Sigmoid colon (tissue), 7 donors: Measurements from ENCODE around the gene IL27RA. TPM values are rescaled to one million over a fixed set of nuclear protein-coding genes. Genes with fewer than 3 reads are reported as not detected.

ENCODE experiments used
- DNase-seq: peaks from one replicate; pipeline ENCODE4 v3.0.0-alpha.2; 2019
- H3K27ac ChIP-seq, 4 donors: fragments of 200-600 bp; sonication (generic); one replicate each; pipeline ENCODE4 v1.5.1; 2016 to 2019; ENCODE audit warnings: mild to moderate bottlenecking in 1 of 4
- H3K27me3 ChIP-seq, 3 donors: fragments of 200-600 bp; sonication (generic); one replicate each; pipeline ENCODE4 v1.5.1; 2019; ENCODE audit warnings: mild to moderate bottlenecking in 1 of 3
- H3K36me3 ChIP-seq, 4 donors: fragments of 200-600 bp; sonication (generic); one replicate each; pipeline ENCODE4 v1.5.1; 2016 to 2019
- H3K4me1 ChIP-seq, 4 donors: fragments of 200-600 bp; sonication (generic); one replicate each; pipeline ENCODE4 v1.5.1; 2017 to 2019
- H3K4me3 ChIP-seq, 4 donors: fragments of 200-600 bp; sonication (generic); one replicate each; pipeline ENCODE4 v1.5.1; 2017 to 2019; ENCODE audit warnings: mild to moderate bottlenecking in 2 of 4, moderate library complexity in 1 of 4
- H3K9me3 ChIP-seq, 4 donors: fragments of 200-600 bp in 3 of 4; sonication (generic) in 3 of 4; one replicate each; pipeline versions ENCODE4 v1.5.1 to v1.6.1; 2013 to 2019
- CTCF ChIP-seq, 4 experiments: fragments of 450-650 bp in 3 of 4; fragments of 200-600 bp in 1 of 4; IDR thresholded peaks; one replicate each; pipeline ENCODE4 v1.5.1; 2016 to 2019; ENCODE audit warnings: antibody characterized with exemption in 4 of 4, mild to moderate bottlenecking in 3 of 4, moderate library complexity in 2 of 4
- EP300 ChIP-seq, 4 donors: sonication (generic); formaldehyde crosslinking; IDR thresholded peaks; one replicate each; pipeline ENCODE4 v1.6.1; 2017; ENCODE audit warnings: antibody characterized with exemption in 4 of 4
- POLR2A ChIP-seq, 2 donors: fragments of 450-650 bp; IDR thresholded peaks; one replicate each; pipeline ENCODE4 v1.6.1; 2016; ENCODE audit warnings: antibody characterized with exemption in 2 of 2, mild to moderate bottlenecking in 2 of 2, moderate library complexity in 2 of 2
- POLR2AphosphoS5 ChIP-seq, 4 donors: sonication (generic); formaldehyde crosslinking; IDR thresholded peaks; one replicate each; pipeline ENCODE4 v1.6.1; 2017; ENCODE audit warnings: antibody characterized with exemption in 4 of 4
- WGBS, 2 donors: extraction: QIAGEN DNeasy Blood & Tissue Kit; methylation state at CpG; one replicate each; pipeline ENCODE4 v1.1.7; 2013; 5-methylcytosine and 5-hydroxymethylcytosine counted together
- intact Hi-C: fragments of 100-400 bp; cut with DNase I; formaldehyde crosslinking; loops from one replicate; pipeline ENCODE4 v1.15.1; 2023
- polyA plus RNA-seq, 3 donors: library from polyadenylated mRNA; stranded (reverse); fragments of 200-250 nt; gene quantifications; one replicate each; pipeline ENCODE4 v1.2.3, GENCODE V29; 2013
- total RNA-seq, 4 donors: library from RNA; depleted of rRNA; stranded (reverse); fragments of >200 nt; gene quantifications; one replicate each; pipeline ENCODE4 v1.1.0, GENCODE V29; 2016
- donor health status: healthy with polysubstance abuse.
- donor health status: Bipolar disorder and iron deficiency.
- donor health status: healthy.

Gene IL27RA
- total and polyA plus RNA-seq, 7 donors = 0.60 to 10.3 (median 1.5) TPM

- Histone ChIP-seq H3K27me3 (peaks cover 0 to 3% (median under 1%) of the 10 kb centered on the region in 3 donors), H3K4me3 (no peak overlapping the region), H3K9me3 (no peaks in the 10 kb centered on the region), H3K27ac (no peak overlapping the region), H3K36me3 (no peaks in the 10 kb centered on the region), H3K4me1 (peaks cover 0 to 1% (median under 1%) of the 10 kb centered on the region in 4 donors)
- WGBS, 2 donors = 86 to 91% methylated on average over 9 of the region's 9 CpGs
- intact Hi-C loops = no loop called here
- TF ChIP-seq POLR2A (IDR thresholded peaks at IDR 0.05) = no peak
- TF ChIP-seq EP300 (IDR thresholded peaks at IDR 0.05) = no peak
- no peak for TF ChIP-seq POLR2AphosphoS5 (IDR thresholded peaks at IDR 0.05)
- no peak for TF ChIP-seq CTCF (IDR thresholded peaks at IDR 0.05)
- DNase-seq = no peak
Observed at GRCh38 chr19:14051980-14052379, 20.4 kb downstream of the IL27RA start.

- no peak for TF ChIP-seq EP300 (IDR thresholded peaks at IDR 0.05)
- no peak for TF ChIP-seq POLR2AphosphoS5 (IDR thresholded peaks at IDR 0.05)
- TF ChIP-seq POLR2A (IDR thresholded peaks at IDR 0.05) = no peak
- no peak for TF ChIP-seq CTCF (IDR thresholded peaks at IDR 0.05)
- Histone ChIP-seq H3K27ac (no peak overlapping the region), H3K4me1 (peaks cover 0 to 6% (median 3%) of the 10 kb centered on the region in 4 donors), H3K4me3 (no peak overlapping the region), H3K27me3 (peaks cover 3 to 8% (median 5%) of the 10 kb centered on the region in 3 donors), H3K9me3 (no peaks in the 10 kb centered on the region), H3K36me3 (no peaks in the 10 kb centered on the region)
- intact Hi-C loops = no loop called here
- no peak for DNase-seq
- 90 to 92% methylated on average over 6 of the region's 6 CpGs for WGBS, 2 donors
Observed at GRCh38 chr19:14052470-14052869, 20.9 kb downstream of the IL27RA start.

- H3K4me3 ChIP-seq = no peak overlapping the region
- H3K4me1 ChIP-seq = peaks cover 0 to 12% (median 8%) of the 10 kb centered on the region in 4 donors
- intact Hi-C loops = no loop called here
- 94 to 97% methylated on average over 3 of the region's 3 CpGs for WGBS, 2 donors
- no peaks in the 10 kb centered on the region for H3K9me3 ChIP-seq
- TF ChIP-seq EP300 (IDR thresholded peaks at IDR 0.05) (no peak), CTCF (IDR thresholded peaks at IDR 0.05) (no peak), POLR2A (IDR thresholded peaks at IDR 0.05) (no peak), POLR2AphosphoS5 (IDR thresholded peaks at IDR 0.05) (no peak)
- peaks cover 9 to 14% (median 11%) of the 10 kb centered on the region in 3 donors for H3K27me3 ChIP-seq
- no peaks in the 10 kb centered on the region for H3K36me3 ChIP-seq
- no peak for DNase-seq
- no peak overlapping the region for H3K27ac ChIP-seq
Observed at GRCh38 chr19:14053032-14053431, 21.5 kb downstream of the IL27RA start.

- Histone ChIP-seq H3K27ac (no peak overlapping the region), H3K4me3 (no peak overlapping the region), H3K4me1 (peaks cover 0 to 13% (median 9%) of the 10 kb centered on the region in 4 donors), H3K9me3 (no peaks in the 10 kb centered on the region), H3K27me3 (peaks cover 9 to 18% (median 15%) of the 10 kb centered on the region in 3 donors), H3K36me3 (no peaks in the 10 kb centered on the region)
- intact Hi-C loops = no loop called here
- no peak for DNase-seq
- WGBS, 2 donors = 94% methylated on average over 11 of the region's 11 CpGs
- TF ChIP-seq EP300 (IDR thresholded peaks at IDR 0.05) = no peak
- TF ChIP-seq CTCF (IDR thresholded peaks at IDR 0.05) = no peak
- no peak for TF ChIP-seq POLR2AphosphoS5 (IDR thresholded peaks at IDR 0.05)
- TF ChIP-seq POLR2A (IDR thresholded peaks at IDR 0.05) = no peak
Observed at GRCh38 chr19:14053500-14053899, 21.9 kb downstream of the IL27RA start.

- no peak for DNase-seq
- Histone ChIP-seq H3K9me3 (no peaks in the 10 kb centered on the region), H3K27me3 (peaks cover 9 to 24% (median 21%) of the 10 kb centered on the region in 3 donors), H3K27ac (no peak overlapping the region), H3K4me3 (no peak overlapping the region), H3K36me3 (no peaks in the 10 kb centered on the region), H3K4me1 (peaks cover 0 to 16% (median 9%) of the 10 kb centered on the region in 4 donors)
- no peak for TF ChIP-seq EP300 (IDR thresholded peaks at IDR 0.05)
- no peak for TF ChIP-seq CTCF (IDR thresholded peaks at IDR 0.05)
- no peak for TF ChIP-seq POLR2AphosphoS5 (IDR thresholded peaks at IDR 0.05)
- no peak for TF ChIP-seq POLR2A (IDR thresholded peaks at IDR 0.05)
- WGBS, 2 donors = 81 to 97% methylated on average over 6 of the region's 6 CpGs
- intact Hi-C loops = no loop called here
Observed at GRCh38 chr19:14054099-14054498, 22.5 kb downstream of the IL27RA start.
